ENCODE data around the gene ADGRB2.

Gene ADGRB2

GRCh38 chr1:31732343-31732742, 31.8 kb downstream of the ADGRB2 start:
- H3K27me3 ChIP-seq, result no peaks in the 10 kb centered on the region
- no peak overlapping the region for H3K4me3 ChIP-seq (ENCODE audit: low read depth, low read length)
- TF ChIP-seq CTCF (IDR thresholded peaks at IDR 0.05; ENCODE audit: low read depth, low read length), result no peak
- no peak for DNase-seq
- no peaks in the 10 kb centered on the region; the same call in 1 of the 2 replicates for H3K36me3 ChIP-seq
- peaks cover 6% of the 10 kb centered on the region; the same call in 1 of the 2 replicates for H3K4me1 ChIP-seq
- H3K9me3 ChIP-seq, result no peaks in the 10 kb centered on the region

GRCh38 chr1:31731049-31731565, 33.0 kb downstream of the ADGRB2 start:
- Histone ChIP-seq H3K4me1 (peaks cover 8% of the 10 kb centered on the region; the same call in 1 of the 2 replicates), H3K36me3 (no peaks in the 10 kb centered on the region; the same call in none of the 2 replicates)

GRCh38 chr1:31730336-31731048, 33.6 kb downstream of the ADGRB2 start:
- H3K27me3 ChIP-seq, result no peaks in the 10 kb centered on the region
- TF ChIP-seq CTCF (IDR thresholded peaks at IDR 0.05; ENCODE audit: low read depth, low read length), result no peak
- no peak for DNase-seq
- no peaks in the 10 kb centered on the region for H3K9me3 ChIP-seq
- H3K4me1 ChIP-seq, result peaks cover 12% of the 10 kb centered on the region; the same call in 1 of the 2 replicates
- H3K36me3 ChIP-seq, result no peaks in the 10 kb centered on the region; the same call in none of the 2 replicates
- H3K4me3 ChIP-seq (ENCODE audit: low read depth, low read length), result no peak overlapping the region

More at GRCh38 chr1:31731049-31731565, 33.0 kb downstream of the ADGRB2 start:
- no peak for TF ChIP-seq CTCF (IDR thresholded peaks at IDR 0.05; ENCODE audit: low read depth, low read length)
- H3K27me3 ChIP-seq, result no peaks in the 10 kb centered on the region
- no peak for DNase-seq
- no peaks in the 10 kb centered on the region for H3K9me3 ChIP-seq
- no peak overlapping the region for H3K4me3 ChIP-seq (ENCODE audit: low read depth, low read length)

- H3K36me3 ChIP-seq, result no peaks in the 10 kb centered on the region; the same call in none of the 2 replicates
- H3K4me1 ChIP-seq, result 0 out of 2 replicates have a peak, but pooled peaks cover 6% of the 10 kb centered on the region
- H3K27me3 ChIP-seq, result no peaks in the 10 kb centered on the region
- H3K9me3 ChIP-seq, result no peaks in the 10 kb centered on the region
- DNase-seq, result no peak
- no peak overlapping the region for H3K4me3 ChIP-seq (ENCODE audit: low read depth, low read length)
- no peak for TF ChIP-seq CTCF (IDR thresholded peaks at IDR 0.05; ENCODE audit: low read depth, low read length)
Measured at GRCh38 chr1:31727849-31728248, 36.3 kb downstream of the ADGRB2 start.

GRCh38 chr1:31727195-31727594, 36.9 kb downstream of the ADGRB2 start:
- Histone ChIP-seq H3K4me3 (ENCODE audit: low read depth, low read length) (no peak overlapping the region), H3K9me3 (no peaks in the 10 kb centered on the region), H3K27me3 (no peaks in the 10 kb centered on the region), H3K36me3 (no peaks in the 10 kb centered on the region; the same call in none of the 2 replicates), H3K4me1 (0 out of 2 replicates have a peak, but pooled peaks cover 6% of the 10 kb centered on the region)
- no peak for DNase-seq
- no peak for TF ChIP-seq CTCF (IDR thresholded peaks at IDR 0.05; ENCODE audit: low read depth, low read length)

GRCh38 chr1:31726715-31727114, 37.4 kb downstream of the ADGRB2 start:
- Histone ChIP-seq H3K27me3 (no peaks in the 10 kb centered on the region), H3K36me3 (no peaks in the 10 kb centered on the region; the same call in none of the 2 replicates), H3K9me3 (no peaks in the 10 kb centered on the region), H3K4me3 (ENCODE audit: low read depth, low read length) (no peak overlapping the region), H3K4me1 (0 out of 2 replicates have a peak, but pooled peaks cover 6% of the 10 kb centered on the region)
- DNase-seq, result no peak
- TF ChIP-seq CTCF (IDR thresholded peaks at IDR 0.05; ENCODE audit: low read depth, low read length), result no peak
